ENCODE results near the gene YBX3. TPM values are rescaled to one million over a fixed set of nuclear protein-coding genes. Genes with fewer than 3 reads are reported as not detected.

Gene YBX3
- total RNA-seq, 1 donor from 2014 or later, result 998 TPM

DNA sequence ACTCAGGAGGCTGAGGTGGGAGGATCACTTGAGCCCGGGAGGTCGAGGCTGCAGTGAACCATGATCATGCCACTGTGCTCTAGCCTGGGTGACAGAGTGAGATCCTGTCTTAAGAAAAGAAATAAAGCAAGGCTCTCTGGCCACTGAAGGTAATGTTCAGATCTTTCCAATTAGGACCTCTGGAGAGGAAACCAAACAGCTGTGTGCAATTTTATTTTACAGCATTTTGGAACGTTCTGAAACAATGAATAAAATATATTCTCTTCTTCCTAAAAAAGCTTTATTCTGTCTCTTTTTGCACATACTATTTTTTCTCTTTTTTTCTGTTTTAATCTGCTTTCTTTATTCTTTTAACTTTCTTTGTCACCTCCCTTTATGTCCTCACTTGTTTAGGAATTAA is 5.0 kb upstream of the YBX3 start:
- intact Hi-C loops (cut with DNase I), result loop anchor here (10.0 kb wide), 2 partner anchors 113 to 363 kb away; partner anchors contain the start of gene MAGOHB
- no peak for DNase-seq (ENCODE audit: low spot score)

- no peak for DNase-seq (ENCODE audit: low spot score)
- intact Hi-C loops (cut with DNase I), result loop anchor here (10.0 kb wide), 2 partner anchors 112 to 362 kb away; partner anchors contain the start of gene MAGOHB
Measured at GRCh38 chr12:10726945-10727344, 3.8 kb upstream of the YBX3 start.

- no peak for DNase-seq (ENCODE audit: low spot score)
- intact Hi-C loops (cut with DNase I), result loop anchor here (10.0 kb wide), 2 partner anchors 110 to 360 kb away; partner anchors contain the start of gene MAGOHB
Measured at GRCh38 chr12:10725003-10725402, 1.9 kb upstream of the YBX3 start.

- intact Hi-C loops (cut with DNase I), result loop anchor here (2.0 to 10.0 kb wide), 3 partner anchors 108 to 510 kb away; partner anchors contain the start of genes GABARAPL1 and MAGOHB
- peak; percentile 77 for DNase-seq (ENCODE audit: low spot score)
Measured at GRCh38 chr12:10722502-10722904, 620 bp downstream of the YBX3 start.

DNA sequence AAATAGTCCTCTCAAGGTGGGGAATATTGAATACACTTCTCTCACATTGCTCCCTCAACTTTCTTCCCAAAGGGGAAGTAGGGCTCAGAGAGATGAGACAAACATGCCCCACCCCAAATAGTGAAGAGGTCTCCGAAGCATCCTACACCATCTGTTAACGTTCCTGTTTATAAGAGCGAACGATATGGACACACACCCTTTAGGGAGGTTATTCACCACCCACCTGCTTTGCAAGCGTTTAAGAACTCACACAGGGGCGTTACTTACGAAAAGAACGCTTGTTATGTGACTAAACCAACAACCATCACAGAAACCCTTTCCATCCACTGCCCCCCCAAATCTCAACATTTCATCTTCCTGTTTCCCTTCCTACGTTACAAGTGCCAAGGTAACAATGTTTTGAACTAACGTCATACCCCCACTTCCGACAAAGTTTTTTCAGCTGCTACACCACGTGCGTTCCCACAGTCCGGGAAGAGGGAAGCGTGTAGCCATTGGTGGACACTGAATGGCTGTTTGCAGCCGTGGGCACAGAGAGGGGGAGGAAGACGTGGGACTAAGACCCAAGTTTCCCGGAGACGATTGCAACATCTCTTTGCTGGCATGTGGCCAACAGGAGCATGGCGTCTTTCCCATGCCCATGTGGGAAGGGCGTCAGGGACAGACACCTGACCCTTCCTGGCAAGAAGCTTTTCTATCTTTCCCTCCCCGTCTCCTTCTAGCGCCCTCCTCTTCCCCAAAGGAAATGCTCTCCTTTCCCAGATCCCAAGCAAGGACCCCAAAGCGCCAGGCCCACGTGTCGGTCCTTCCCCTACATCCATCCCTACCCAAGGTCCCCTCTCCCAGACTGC is 1.2 kb downstream of the YBX3 start:
- peak; percentile 93 for DNase-seq (ENCODE audit: low spot score)
- intact Hi-C loops (cut with DNase I), result loop anchor here (2.0 to 10.0 kb wide), 3 partner anchors 107 to 509 kb away; partner anchors contain the start of genes GABARAPL1 and MAGOHB

- no peak for DNase-seq (ENCODE audit: low spot score)
- intact Hi-C loops (cut with DNase I), result loop anchor here (10.0 kb wide), 2 partner anchors 106 to 356 kb away; partner anchors contain the start of gene MAGOHB
Measured at GRCh38 chr12:10720974-10721650, 2.0 kb downstream of the YBX3 start.

- no peak for DNase-seq (ENCODE audit: low spot score)
- intact Hi-C loops (cut with DNase I), result no loop called here
Measured at GRCh38 chr12:10719482-10719881, 3.6 kb downstream of the YBX3 start.

- intact Hi-C loops (cut with DNase I), result no loop called here
- no peak for DNase-seq (ENCODE audit: low spot score)
Measured at GRCh38 chr12:10718279-10718821, 4.8 kb downstream of the YBX3 start.

DNA sequence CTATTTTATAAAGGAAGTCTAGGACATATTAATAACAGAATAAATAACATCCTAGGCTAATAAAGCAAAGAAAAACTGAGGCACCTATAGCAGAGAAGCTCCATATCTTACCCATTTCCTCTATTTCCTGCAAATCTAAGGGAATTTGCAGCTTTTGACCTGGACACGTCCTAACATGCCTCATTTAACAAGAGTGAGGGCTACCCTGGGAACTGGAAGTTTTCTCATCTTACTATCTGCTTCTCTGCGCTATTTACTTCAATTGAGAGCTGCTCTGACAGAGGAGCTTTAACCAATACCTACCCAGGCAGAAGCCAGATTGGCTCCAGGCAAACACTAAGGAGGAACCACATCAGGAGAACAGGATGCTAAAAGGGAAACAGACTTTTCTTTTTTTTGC is 5.7 kb downstream of the YBX3 start:
- no peak for DNase-seq (ENCODE audit: low spot score)
- intact Hi-C loops (cut with DNase I), result no loop called here

DNA sequence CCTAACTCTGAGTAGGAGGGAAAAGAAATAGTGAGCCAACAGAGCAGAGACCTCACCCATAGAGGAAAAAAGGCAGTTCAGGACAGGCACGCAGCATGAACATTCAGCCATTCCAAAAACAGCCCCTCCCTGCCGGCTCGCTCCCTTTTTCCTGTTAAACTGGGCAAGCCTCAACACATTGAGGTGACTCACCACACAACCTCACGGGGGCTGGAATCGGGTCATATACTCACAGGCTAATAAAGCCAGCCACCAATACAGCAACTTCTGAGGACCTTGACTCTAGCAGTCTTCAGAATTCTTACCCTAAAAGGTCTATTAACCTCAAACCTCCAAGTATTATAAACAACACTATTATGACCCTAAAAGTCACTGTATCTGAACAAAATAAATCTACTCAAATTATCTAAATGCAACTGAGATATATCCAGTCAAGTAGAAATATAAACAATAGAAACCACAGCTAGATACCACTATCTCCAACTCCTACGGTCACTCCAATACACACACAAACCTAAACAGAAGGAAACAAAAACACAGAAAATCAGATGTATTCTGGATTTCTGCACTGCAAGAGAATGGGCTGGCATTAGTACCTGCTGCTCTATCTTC is 6.3 kb downstream of the YBX3 start:
- intact Hi-C loops (cut with DNase I), result no loop called here
- peak; percentile 92 for DNase-seq (ENCODE audit: low spot score)

- intact Hi-C loops (cut with DNase I), result no loop called here
- DNase-seq (ENCODE audit: low spot score), result no peak
Measured at GRCh38 chr12:10716277-10716676, 6.8 kb downstream of the YBX3 start.

DNA sequence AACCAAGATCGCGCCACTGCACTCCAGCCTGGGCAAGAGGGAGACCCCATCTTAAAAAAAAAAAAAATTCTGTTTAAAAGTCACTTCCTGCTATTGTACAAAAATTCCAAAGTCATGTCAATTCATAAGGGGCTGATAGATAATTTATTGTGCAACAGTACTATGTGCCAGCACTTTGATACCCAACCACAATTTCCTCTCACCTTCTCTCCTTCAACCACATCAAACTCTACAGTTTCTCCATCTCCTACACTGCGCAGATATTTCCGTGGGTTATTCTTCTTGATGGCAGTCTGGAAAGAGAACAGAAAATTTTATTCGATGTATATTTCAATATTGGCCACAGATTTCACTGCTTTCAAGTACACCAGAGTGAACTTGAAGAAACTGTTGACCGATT is 7.6 kb downstream of the YBX3 start:
- intact Hi-C loops (cut with DNase I), result no loop called here
- DNase-seq (ENCODE audit: low spot score), result no peak

- intact Hi-C loops (cut with DNase I), result no loop called here
- no peak for DNase-seq (ENCODE audit: low spot score)
Measured at GRCh38 chr12:10709808-10710207, 13.3 kb downstream of the YBX3 start.

DNA sequence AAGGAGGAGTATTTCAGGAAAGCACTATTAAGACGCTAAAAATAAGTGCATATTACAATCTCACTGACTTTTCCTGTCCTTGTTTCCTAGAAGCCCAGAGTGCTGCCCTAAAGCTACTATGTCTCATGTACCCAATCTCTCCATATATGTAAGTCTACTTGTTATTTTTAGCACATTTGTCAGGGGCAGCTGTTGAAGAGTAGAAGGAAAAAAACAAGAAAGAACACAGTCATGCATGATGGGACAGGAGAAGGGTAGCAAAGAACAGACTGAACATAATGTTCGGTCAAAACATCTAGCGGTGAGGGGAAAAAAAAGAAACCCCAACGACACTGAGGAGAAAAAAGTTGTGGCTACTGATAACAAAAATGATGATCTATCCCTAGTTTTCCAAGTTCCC is 14.3 kb downstream of the YBX3 start:
- DNase-seq (ENCODE audit: low spot score), result no peak
- intact Hi-C loops (cut with DNase I), result no loop called here

- intact Hi-C loops (cut with DNase I), result no loop called here
- no peak for DNase-seq (ENCODE audit: low spot score)
Measured at GRCh38 chr12:10705655-10706054, 17.5 kb downstream of the YBX3 start.

GRCh38 chr12:10701843-10702242 is 21.3 kb downstream of the YBX3 start:
- peak; percentile 76 for DNase-seq (ENCODE audit: low spot score)
- intact Hi-C loops (cut with DNase I), result no loop called here

DNA sequence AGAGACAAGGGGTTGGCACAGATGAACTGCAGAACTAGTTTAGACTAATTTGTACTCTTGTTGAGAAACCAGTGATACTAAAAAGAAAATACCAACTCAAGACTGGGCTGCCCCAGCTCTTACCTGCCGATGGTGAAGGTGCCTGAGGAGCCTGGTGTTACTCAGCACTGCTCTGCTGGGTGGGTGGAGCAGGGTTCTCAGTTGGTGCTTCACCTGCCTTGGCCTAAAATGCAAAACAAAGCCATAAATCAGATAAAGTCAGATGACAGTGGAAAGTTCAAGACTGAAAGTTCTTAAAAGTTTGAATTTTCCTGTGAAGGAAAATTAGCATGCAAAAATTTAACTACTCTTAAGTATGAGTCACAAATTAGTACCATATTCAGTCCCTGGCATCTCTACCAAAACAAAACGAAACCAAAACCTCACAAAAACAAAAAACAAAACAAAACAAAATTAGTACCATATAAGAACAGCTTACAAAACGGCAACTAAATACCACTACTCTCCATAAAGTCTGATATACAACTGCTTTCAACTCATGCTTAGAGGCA is 21.9 kb downstream of the YBX3 start:
- intact Hi-C loops (cut with DNase I), result no loop called here
- DNase-seq (ENCODE audit: low spot score), result no peak

GRCh38 chr12:10700581-10700980 is 22.5 kb downstream of the YBX3 start:
- intact Hi-C loops (cut with DNase I), result no loop called here
- DNase-seq (ENCODE audit: low spot score), result no peak

GRCh38 chr12:10697862-10698261 is 25.3 kb downstream of the YBX3 start:
- DNase-seq (ENCODE audit: low spot score), result no peak

GRCh38 chr12:10697156-10697555 is 26.0 kb downstream of the YBX3 start:
- DNase-seq (ENCODE audit: low spot score), result no peak
- intact Hi-C loops (cut with DNase I), result no loop called here

More at GRCh38 chr12:10697862-10698261, 25.3 kb downstream of the YBX3 start:
- intact Hi-C loops (cut with DNase I), result no loop called here

All from cardiac septum (tissue), 1 donor.